ENCODE data around the gene GALNT17.

DNA sequence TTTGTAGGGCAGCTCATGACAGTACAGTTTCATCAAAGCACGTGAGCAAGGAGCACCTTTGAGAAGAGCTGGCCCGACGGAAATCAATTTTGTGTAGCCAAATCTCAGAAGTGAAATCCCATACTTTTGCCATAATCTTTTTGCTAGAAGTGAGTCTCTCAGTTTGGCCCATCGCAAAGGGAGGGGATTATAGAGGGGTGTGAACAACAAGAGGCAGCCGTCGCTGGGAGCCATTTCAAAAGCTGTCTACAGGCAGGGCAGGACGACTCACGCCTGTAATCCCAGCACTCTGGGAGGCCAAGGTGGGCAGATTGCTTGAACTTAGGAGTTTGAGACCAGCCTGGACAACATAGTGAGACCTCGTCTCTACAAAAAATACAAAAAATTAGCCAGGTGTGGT lies 599.8 kb downstream of the GALNT17 start:
- TF ChIP-seq, protein P1, sequence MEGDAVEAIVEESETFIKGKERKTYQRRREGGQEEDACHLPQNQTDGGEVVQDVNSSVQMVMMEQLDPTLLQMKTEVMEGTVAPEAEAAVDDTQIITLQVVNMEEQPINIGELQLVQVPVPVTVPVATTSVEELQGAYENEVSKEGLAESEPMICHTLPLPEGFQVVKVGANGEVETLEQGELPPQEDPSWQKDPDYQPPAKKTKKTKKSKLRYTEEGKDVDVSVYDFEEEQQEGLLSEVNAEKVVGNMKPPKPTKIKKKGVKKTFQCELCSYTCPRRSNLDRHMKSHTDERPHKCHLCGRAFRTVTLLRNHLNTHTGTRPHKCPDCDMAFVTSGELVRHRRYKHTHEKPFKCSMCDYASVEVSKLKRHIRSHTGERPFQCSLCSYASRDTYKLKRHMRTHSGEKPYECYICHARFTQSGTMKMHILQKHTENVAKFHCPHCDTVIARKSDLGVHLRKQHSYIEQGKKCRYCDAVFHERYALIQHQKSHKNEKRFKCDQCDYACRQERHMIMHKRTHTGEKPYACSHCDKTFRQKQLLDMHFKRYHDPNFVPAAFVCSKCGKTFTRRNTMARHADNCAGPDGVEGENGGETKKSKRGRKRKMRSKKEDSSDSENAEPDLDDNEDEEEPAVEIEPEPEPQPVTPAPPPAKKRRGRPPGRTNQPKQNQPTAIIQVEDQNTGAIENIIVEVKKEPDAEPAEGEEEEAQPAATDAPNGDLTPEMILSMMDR (IDR thresholded peaks at IDR 0.05; ENCODE audit: low read depth, low read length): no peak
- no peak for TF ChIP-seq EZH2phosphoT487 (IDR thresholded peaks at IDR 0.05; ENCODE audit: low read depth)
